GM19025 (cell line): Measurements from ENCODE around the gene NSG2.
"Not testable (repeated sequence)": the region's sequence is repeated elsewhere in the genome, so short reads cannot be mapped to it uniquely, and the experiment has no call there.

Experiments used
- ATAC-seq: cut with Tn5 transposase; IDR thresholded peaks from one replicate; pipeline ENCODE4 v1.9.1; 2021; ENCODE audit warnings: mild to moderate bottlenecking, low read depth, moderate library complexity; ENCODE audit not compliant: unreplicated experiment

Gene NSG2

GRCh38 chr5:174146556-174146955, 101.0 kb downstream of the NSG2 start:
- no peak for ATAC-seq

- not testable (repeated sequence) for ATAC-seq
These were observed 101.5 kb downstream of the NSG2 start for GRCh38 chr5:174147012-174147411.

- no peak for ATAC-seq
These were observed 102.0 kb downstream of the NSG2 start for GRCh38 chr5:174147551-174147950.

DNA sequence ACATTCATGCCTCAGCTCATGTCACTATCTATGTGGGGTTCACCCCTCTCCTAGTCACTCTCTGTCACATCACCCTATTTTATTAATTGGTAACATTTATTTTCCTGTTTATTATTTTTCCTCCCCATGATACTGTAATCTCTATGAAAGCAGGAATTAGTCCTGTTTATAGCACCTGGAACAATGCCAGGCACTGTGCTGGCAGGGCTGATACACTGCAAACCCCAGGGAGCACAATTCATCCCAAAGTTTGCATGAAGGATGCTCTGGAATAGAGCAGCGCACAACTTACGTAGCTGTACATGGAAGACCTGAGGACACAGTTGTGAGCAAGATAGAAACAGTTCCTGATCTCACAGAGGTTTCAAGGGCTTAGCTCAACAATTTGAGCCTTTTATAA, 103.2 kb downstream of the NSG2 start:
- no peak for ATAC-seq

GRCh38 chr5:174149426-174149825, 103.9 kb downstream of the NSG2 start:
- no peak for ATAC-seq

GRCh38 chr5:174149989-174150388, 104.5 kb downstream of the NSG2 start:
- no peak for ATAC-seq

- no peak for ATAC-seq
These were observed 106.2 kb downstream of the NSG2 start for GRCh38 chr5:174151599-174152181.

- no peak for ATAC-seq
These were observed 109.1 kb downstream of the NSG2 start for GRCh38 chr5:174154559-174154958.

DNA sequence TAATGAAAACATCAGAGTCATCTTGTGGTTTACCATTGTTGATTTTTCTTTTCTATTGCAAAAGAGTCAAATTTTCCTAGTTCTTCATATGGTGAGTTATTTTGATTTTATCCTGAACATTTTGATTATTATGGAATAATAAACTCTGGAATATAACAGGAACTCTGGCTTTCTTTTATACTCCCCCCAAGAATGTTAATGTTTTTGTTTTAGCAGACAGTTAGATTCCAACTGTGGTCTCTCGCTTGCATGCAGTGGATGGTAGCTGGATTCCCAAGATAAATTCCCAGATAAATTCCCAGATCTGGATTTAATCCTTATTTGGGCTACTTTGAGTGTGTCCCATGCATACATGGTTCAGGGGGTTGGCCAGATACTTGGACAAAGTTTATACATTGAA, 109.8 kb downstream of the NSG2 start:
- ATAC-seq: no peak

GRCh38 chr5:174155706-174156105, 110.2 kb downstream of the NSG2 start:
- no peak for ATAC-seq

- no peak for ATAC-seq
These were observed 111.5 kb downstream of the NSG2 start for GRCh38 chr5:174157048-174157447.
